Calu3 (cell line): Measurements from ENCODE around the gene GTF3C1. TPM values are rescaled to one million over a fixed set of nuclear protein-coding genes. Genes with fewer than 3 reads are reported as not detected.

Experiments
- BruUV-seq: library from RNA; stranded (reverse); fragments of 400-500 nt; replicated peaks from 2 replicates; lab custom pipeline; 2021; lab: Mats Ljungman, UMichigan
- CTCF ChIA-PET: fragments of 300-600 bp; sonication (Branson Sonifier 250); formaldehyde crosslinking; loops from one replicate; lab custom pipeline; 2022; ENCODE audit warnings: antibody characterized with exemption; lab: Charles Lee
- DNase-seq: peaks from one replicate; pipeline ENCODE4 v3.0.0; 2022
- H3K27ac Mint-ChIP-seq: one replicate; pipeline ENCODE4 v1.8.0; 2022; ENCODE audit warnings: mixed read lengths; ENCODE audit not compliant: unreplicated experiment
- H3K27me3 Mint-ChIP-seq: one replicate; pipeline ENCODE4 v1.8.0; 2022; ENCODE audit warnings: mixed read lengths; ENCODE audit not compliant: unreplicated experiment
- H3K36me3 Mint-ChIP-seq: one replicate; pipeline ENCODE4 v1.8.0; 2022; ENCODE audit warnings: mild to moderate bottlenecking, moderate library complexity, mixed read lengths; ENCODE audit not compliant: insufficient read depth, unreplicated experiment
- H3K4me1 Mint-ChIP-seq: one replicate; pipeline ENCODE4 v1.8.0; 2022; ENCODE audit warnings: mild to moderate bottlenecking, low read depth, mixed read lengths; ENCODE audit not compliant: unreplicated experiment
- H3K4me3 Mint-ChIP-seq: one replicate; pipeline ENCODE4 v1.8.0; 2022; ENCODE audit warnings: mild to moderate bottlenecking, low read depth, moderate library complexity, mixed read lengths; ENCODE audit not compliant: unreplicated experiment
- H3K9me3 Mint-ChIP-seq: one replicate; pipeline ENCODE4 v1.8.0; 2022; ENCODE audit warnings: low read depth, mixed read lengths; ENCODE audit not compliant: unreplicated experiment
- CTCF ChIP-seq: fragments of 200-600 bp; IDR thresholded peaks from one replicate; pipeline ENCODE4 v1.8.0; 2022; ENCODE audit warnings: antibody characterized with exemption; ENCODE audit not compliant: unreplicated experiment
- intact Hi-C: fragments of 100-400 bp; cut with micrococcal nuclease; formaldehyde crosslinking; loops from one replicate; pipeline ENCODE4 v1.10.0; 2022; ENCODE audit not compliant: unreplicated experiment
- total RNA-seq: library from RNA; stranded (reverse); gene quantifications from 2 replicates; pipeline ENCODE4 v1.2.3, GENCODE V29; 2022

GTF3C1 gene
- total RNA-seq, 1 experiment from 2014 or later, result 90.9 TPM

- H3K27ac Mint-ChIP-seq, result no peak overlapping the region
- no peak for TF ChIP-seq CTCF
- H3K4me3 Mint-ChIP-seq, result no peak overlapping the region
- no TSS peak for BruUV-seq
- no peak for DNase-seq
- intact Hi-C loops, result no loop called here
- no peaks in the 10 kb centered on the region for H3K9me3 Mint-ChIP-seq
- CTCF ChIA-PET, result no interaction called here
- no peaks in the 10 kb centered on the region for H3K4me1 Mint-ChIP-seq
- peaks cover 54% of the 10 kb centered on the region for H3K36me3 Mint-ChIP-seq
- no peaks in the 10 kb centered on the region for H3K27me3 Mint-ChIP-seq
These were observed 60.3 kb downstream of the GTF3C1 start for GRCh38 chr16:27489421-27489820.

- H3K27ac Mint-ChIP-seq, result no peak overlapping the region
- no TSS peak for BruUV-seq
- intact Hi-C loops, result no loop called here
- no peaks in the 10 kb centered on the region for H3K27me3 Mint-ChIP-seq
- no peaks in the 10 kb centered on the region for H3K4me1 Mint-ChIP-seq
- DNase-seq, result no peak
- CTCF ChIA-PET, result no interaction called here
- H3K9me3 Mint-ChIP-seq, result no peaks in the 10 kb centered on the region
- no peak overlapping the region for H3K4me3 Mint-ChIP-seq
- TF ChIP-seq CTCF, result no peak
- peaks cover 44% of the 10 kb centered on the region for H3K36me3 Mint-ChIP-seq
These were observed 63.0 kb downstream of the GTF3C1 start for GRCh38 chr16:27486760-27487159.

- Mint-ChIP-seq H3K4me3 (no peak overlapping the region), H3K4me1 (no peaks in the 10 kb centered on the region), H3K27ac (no peak overlapping the region), H3K9me3 (no peaks in the 10 kb centered on the region), H3K36me3 (peaks cover 44% of the 10 kb centered on the region), H3K27me3 (no peaks in the 10 kb centered on the region)
- DNase-seq, result no peak
- intact Hi-C loops, result no loop called here
- no TSS peak for BruUV-seq
- CTCF ChIA-PET, result no interaction called here
- TF ChIP-seq CTCF, result no peak
These were observed 63.4 kb downstream of the GTF3C1 start for GRCh38 chr16:27486344-27486743.

GRCh38 chr16:27485811-27486210, 63.9 kb downstream of the GTF3C1 start:
- Mint-ChIP-seq H3K4me1 (no peaks in the 10 kb centered on the region), H3K27ac (no peak overlapping the region), H3K9me3 (no peaks in the 10 kb centered on the region), H3K36me3 (peaks cover 47% of the 10 kb centered on the region), H3K4me3 (no peak overlapping the region), H3K27me3 (no peaks in the 10 kb centered on the region)
- no peak for TF ChIP-seq CTCF
- intact Hi-C loops, result no loop called here
- CTCF ChIA-PET, result no interaction called here
- no peak for DNase-seq
- no TSS peak for BruUV-seq
